Right ventricle myocardium superior (tissue), 1 donor: Measurements from ENCODE around the gene UNC50. TPM values are rescaled to one million over a fixed set of nuclear protein-coding genes. Genes with fewer than 3 reads are reported as not detected.
"Not testable (repeated sequence)": the region's sequence is repeated elsewhere in the genome, so short reads cannot be mapped to it uniquely, and the experiment has no call there.

Experiments used
- ATAC-seq: fragments of 200-7000 bp; cut with Tn5 transposase; one replicate; pipeline ENCODE4 v1.9.1; 2020; ENCODE audit warnings: mild to moderate bottlenecking; ENCODE audit not compliant: poor library complexity
- DNase-seq: peaks from one replicate; pipeline ENCODE4 v3.0.0-alpha.2; 2020
- intact Hi-C: fragments of 100-400 bp; cut with DNase I; formaldehyde crosslinking; loops from one replicate; pipeline ENCODE4 v1.11.2; 2022
- total RNA-seq: library from RNA; stranded (reverse); fragmentation: NEBNext Ultra II Directional; extraction: Animal tissue kit (Norgen Biotek cat#: 25700); gene quantifications from one replicate; pipeline ENCODE4 v1.2.1, GENCODE V29; 2021
- donor health status: DM: no; HTN: yes; CAD: no; lungs with severe emphysema.

Gene UNC50
- total RNA-seq, 1 donor from 2014 or later, result 26.4 TPM

GRCh38 chr2:98571796-98572195 is 36.6 kb upstream of the UNC50 start:
- ATAC-seq (no peak), DNase-seq (no peak)
- intact Hi-C loops, result loop anchor here (10.0 kb wide), 1 partner anchor 157 kb away; no protein-coding TSS in a partner anchor

GRCh38 chr2:98572211-98572610 is 36.2 kb upstream of the UNC50 start:
- no peak for DNase-seq

GRCh38 chr2:98572676-98573075 is 35.7 kb upstream of the UNC50 start:
- intact Hi-C loops, result loop anchor here (10.0 kb wide), 1 partner anchor 158 kb away; no protein-coding TSS in a partner anchor
- no peak for ATAC-seq

More at GRCh38 chr2:98572211-98572610, 36.2 kb upstream of the UNC50 start:
- no peak for ATAC-seq
- intact Hi-C loops, result loop anchor here (10.0 kb wide), 1 partner anchor 157 kb away; no protein-coding TSS in a partner anchor

GRCh38 chr2:98573426-98573825 is 35.0 kb upstream of the UNC50 start:
- intact Hi-C loops, result loop anchor here (10.0 kb wide), 1 partner anchor 159 kb away; no protein-coding TSS in a partner anchor
- ATAC-seq (no peak), DNase-seq (no peak)

More at GRCh38 chr2:98572676-98573075, 35.7 kb upstream of the UNC50 start:
- no peak for DNase-seq

GRCh38 chr2:98576666-98577312 is 31.6 kb upstream of the UNC50 start:
- ATAC-seq (peak; percentile 25), DNase-seq (no peak)
- intact Hi-C loops, result loop anchor here (10.0 kb wide), 1 partner anchor 162 kb away; no protein-coding TSS in a partner anchor

- ATAC-seq (peak; percentile 71), DNase-seq (no peak)
- intact Hi-C loops, result loop anchor here (10.0 kb wide), 1 partner anchor 163 kb away; no protein-coding TSS in a partner anchor
Observed at GRCh38 chr2:98577313-98577712, 31.1 kb upstream of the UNC50 start.

- DNase-seq (no peak), ATAC-seq (no peak)
- intact Hi-C loops, result loop anchor here (10.0 kb wide), 1 partner anchor 163 kb away; no protein-coding TSS in a partner anchor
Observed at GRCh38 chr2:98578231-98578630, 30.2 kb upstream of the UNC50 start.

GRCh38 chr2:98579926-98580325 is 28.5 kb upstream of the UNC50 start:
- DNase-seq (no peak), ATAC-seq (no peak)
- intact Hi-C loops, result loop anchor here (10.0 kb wide), 1 partner anchor 165 kb away; no protein-coding TSS in a partner anchor

GRCh38 chr2:98580656-98581284 is 27.6 kb upstream of the UNC50 start:
- ATAC-seq (no peak), DNase-seq (no peak)
- intact Hi-C loops, result no loop called here

- intact Hi-C loops, result no loop called here
- DNase-seq (no peak), ATAC-seq (no peak)
Observed at GRCh38 chr2:98582523-98582922, 25.9 kb upstream of the UNC50 start.

- DNase-seq, result no peak
- intact Hi-C loops, result no loop called here
- no peak for ATAC-seq
Observed at GRCh38 chr2:98583276-98583675, 25.1 kb upstream of the UNC50 start.

GRCh38 chr2:98583816-98584618 is 24.4 kb upstream of the UNC50 start:
- ATAC-seq, result no peak
- intact Hi-C loops, result no loop called here
- DNase-seq, result no peak

GRCh38 chr2:98585386-98585785 is 23.0 kb upstream of the UNC50 start:
- no peak for ATAC-seq
- no peak for DNase-seq
- intact Hi-C loops, result no loop called here

- intact Hi-C loops, result no loop called here
- no peak for DNase-seq
- no peak for ATAC-seq
Observed at GRCh38 chr2:98586551-98587140, 21.7 kb upstream of the UNC50 start.

- DNase-seq, result no peak
- ATAC-seq, result no peak
- intact Hi-C loops, result no loop called here
Observed at GRCh38 chr2:98588880-98589431, 19.4 kb upstream of the UNC50 start.

- DNase-seq (no peak), ATAC-seq (no peak)
- intact Hi-C loops, result no loop called here
Observed at GRCh38 chr2:98589489-98589888, 18.9 kb upstream of the UNC50 start.

GRCh38 chr2:98592565-98592964 is 15.8 kb upstream of the UNC50 start:
- DNase-seq, result no peak
- intact Hi-C loops, result no loop called here
- ATAC-seq, result no peak

- intact Hi-C loops, DNase-seq, ATAC-seq: not testable (repeated sequence)
Observed at GRCh38 chr2:98594665-98595064, 13.7 kb upstream of the UNC50 start.
